Lung (tissue), 12 donors: Measurements from ENCODE around the gene MLST8. TPM values are rescaled to one million over a fixed set of nuclear protein-coding genes. Genes with fewer than 3 reads are reported as not detected.
"Not testable (repeated sequence)": the region's sequence is repeated elsewhere in the genome, so short reads cannot be mapped to it uniquely, and the experiment has no call there.

Experiments used
- ATAC-seq: fragments of 200-7000 bp; cut with Tn5 transposase; one replicate; pipeline ENCODE4 v1.9.1; 2020; ENCODE audit warnings: moderate number of reproducible peaks; ENCODE audit not compliant: insufficient read depth, low FRiP score
- DNase-seq, 3 donors: peaks; one replicate each; pipeline ENCODE4 v3.0.0-alpha.2; 2013 to 2017
- H3K27ac ChIP-seq, 2 donors: one replicate each; pipeline ENCODE4 v1.5.1; 2013; ENCODE audit warnings: mild to moderate bottlenecking in 2 of 2, moderate library complexity in 2 of 2, control low read depth in 1 of 2, inconsistent platforms in 1 of 2, low read depth in 1 of 2, low read length in 1 of 2
- H3K27me3 ChIP-seq, 3 donors: one replicate each; pipeline ENCODE4 v1.5.1; 2013; ENCODE audit warnings: low read length in 2 of 3; ENCODE audit not compliant: control insufficient read depth in 3 of 3, insufficient read depth in 3 of 3
- H3K36me3 ChIP-seq, 4 donors: one replicate each; pipeline ENCODE4 v1.5.1; 2013; ENCODE audit warnings: low read length in 4 of 4, mild to moderate bottlenecking in 1 of 4, moderate library complexity in 1 of 4; ENCODE audit not compliant: control insufficient read depth in 4 of 4, insufficient read depth in 4 of 4
- H3K4me1 ChIP-seq, 5 donors: one replicate each; pipeline ENCODE4 v1.5.1; 2013; ENCODE audit warnings: low read length in 5 of 5, mild to moderate bottlenecking in 2 of 5, moderate library complexity in 1 of 5; ENCODE audit not compliant: control insufficient read depth in 5 of 5, insufficient read depth in 5 of 5
- H3K4me3 ChIP-seq: one replicate; pipeline ENCODE4 v1.5.1; 2013; ENCODE audit warnings: mild to moderate bottlenecking, control low read depth, moderate library complexity
- H3K9ac ChIP-seq, 2 donors: one replicate each; pipeline ENCODE4 v1.5.1; 2013; ENCODE audit warnings: low read length in 2 of 2, control low read depth in 1 of 2; ENCODE audit not compliant: insufficient read depth in 1 of 2
- H3K9me3 ChIP-seq, 4 donors: one replicate each; pipeline ENCODE4 v1.5.1; 2013; ENCODE audit warnings: low read length in 3 of 4, mild to moderate bottlenecking in 1 of 4, moderate library complexity in 1 of 4; ENCODE audit not compliant: control insufficient read depth in 4 of 4, insufficient read depth in 3 of 4
- WGBS, 2 donors: extraction: QIAGEN DNeasy Blood & Tissue Kit; methylation state at CpG; one replicate each; pipeline ENCODE4 v1.1.7; 2013; 5-methylcytosine and 5-hydroxymethylcytosine counted together
- polyA plus RNA-seq, 2 donors: library from polyadenylated mRNA; stranded (reverse); fragments of 200-250 nt; gene quantifications; one replicate each; pipeline ENCODE4 v1.2.1, GENCODE V29; 2013
- total RNA-seq, 2 donors: library from RNA; depleted of rRNA in 1 of 2; stranded (reverse); fragments of >200 nt in 1 of 2; gene quantifications; one replicate each; pipeline ENCODE4 v1.2.1, GENCODE V29; 2014 to 2021
- TF ChIP-seq, protein P1 (sequence below): IDR thresholded peaks from 2 replicates; pipeline ENCODE4 v1.5.1; 2012; ENCODE audit warnings: mild to moderate bottlenecking; ENCODE audit errors: control extremely low read depth, extremely low read depth
- donor health status: control.
- donor health status: control.
- donor health status: Bipolar disorder and iron deficiency.
- donor health status: healthy.
- donor health status: DM: yes; HTN: yes; CAD: no.

Gene MLST8
- total and polyA plus RNA-seq, 4 donors, result 17.2 to 48.9 (median 41.2) TPM

DNA sequence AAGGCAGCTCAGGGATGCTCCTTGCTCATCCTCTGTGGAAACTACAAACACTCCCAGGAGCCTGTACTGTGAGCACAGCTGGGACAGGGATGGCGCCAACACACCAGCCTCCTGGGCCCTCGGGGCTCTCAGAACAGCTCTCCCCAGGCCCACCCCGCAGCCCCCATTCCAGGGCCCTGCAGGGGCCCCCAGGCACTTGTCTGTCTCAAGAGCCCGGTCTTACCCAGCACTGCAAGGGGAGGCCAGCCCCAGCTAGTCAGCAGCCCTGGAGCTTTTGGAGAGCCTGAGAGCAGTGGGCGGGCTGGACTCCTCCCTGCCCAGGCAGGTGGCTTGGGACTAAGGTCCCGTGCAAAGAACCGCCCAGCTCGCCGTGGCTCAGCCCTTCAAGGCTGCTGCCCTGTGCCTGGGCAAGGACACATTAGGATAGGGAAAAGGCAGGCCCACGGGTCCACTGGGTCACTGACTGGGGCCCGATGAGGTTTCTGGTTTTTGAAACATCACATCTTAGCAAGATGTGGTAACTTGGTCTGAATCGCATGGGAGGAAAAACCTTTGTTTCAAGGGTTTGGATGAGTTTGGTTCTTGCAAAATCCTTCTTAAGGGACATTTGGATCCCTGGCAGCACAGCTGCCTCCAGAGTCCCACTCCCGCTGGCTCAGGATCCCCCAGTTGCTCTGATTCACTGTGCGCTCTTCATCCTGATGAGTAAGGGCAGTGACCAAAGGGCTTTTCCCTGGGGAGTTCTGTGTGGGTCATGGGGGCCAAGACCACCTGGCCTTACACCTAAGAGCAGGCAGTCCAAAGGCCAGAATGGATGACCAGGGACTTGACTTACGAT, 33.8 kb downstream of the MLST8 start:
- no peak overlapping the region for H3K27ac ChIP-seq
- H3K27me3 ChIP-seq, result peaks cover 0 to 27% (median 4%) of the 10 kb centered on the region in 3 donors
- H3K36me3 ChIP-seq, result peaks cover 2 to 39% (median 18%) of the 10 kb centered on the region in 4 donors
- peaks cover 0 to 14% (median 7%) of the 10 kb centered on the region in 5 donors for H3K4me1 ChIP-seq
- no peak for ATAC-seq
- no peak overlapping the region for H3K9ac ChIP-seq
- DNase-seq, result no peak
- no peak overlapping the region for H3K4me3 ChIP-seq
- H3K9me3 ChIP-seq, result peaks cover 0 to 14% (median 0%) of the 10 kb centered on the region in 4 donors
- TF ChIP-seq, protein P1, sequence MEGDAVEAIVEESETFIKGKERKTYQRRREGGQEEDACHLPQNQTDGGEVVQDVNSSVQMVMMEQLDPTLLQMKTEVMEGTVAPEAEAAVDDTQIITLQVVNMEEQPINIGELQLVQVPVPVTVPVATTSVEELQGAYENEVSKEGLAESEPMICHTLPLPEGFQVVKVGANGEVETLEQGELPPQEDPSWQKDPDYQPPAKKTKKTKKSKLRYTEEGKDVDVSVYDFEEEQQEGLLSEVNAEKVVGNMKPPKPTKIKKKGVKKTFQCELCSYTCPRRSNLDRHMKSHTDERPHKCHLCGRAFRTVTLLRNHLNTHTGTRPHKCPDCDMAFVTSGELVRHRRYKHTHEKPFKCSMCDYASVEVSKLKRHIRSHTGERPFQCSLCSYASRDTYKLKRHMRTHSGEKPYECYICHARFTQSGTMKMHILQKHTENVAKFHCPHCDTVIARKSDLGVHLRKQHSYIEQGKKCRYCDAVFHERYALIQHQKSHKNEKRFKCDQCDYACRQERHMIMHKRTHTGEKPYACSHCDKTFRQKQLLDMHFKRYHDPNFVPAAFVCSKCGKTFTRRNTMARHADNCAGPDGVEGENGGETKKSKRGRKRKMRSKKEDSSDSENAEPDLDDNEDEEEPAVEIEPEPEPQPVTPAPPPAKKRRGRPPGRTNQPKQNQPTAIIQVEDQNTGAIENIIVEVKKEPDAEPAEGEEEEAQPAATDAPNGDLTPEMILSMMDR, result no peak
- 79 to 85% methylated on average over 15 of the region's 15 CpGs for WGBS, 2 donors

DNA sequence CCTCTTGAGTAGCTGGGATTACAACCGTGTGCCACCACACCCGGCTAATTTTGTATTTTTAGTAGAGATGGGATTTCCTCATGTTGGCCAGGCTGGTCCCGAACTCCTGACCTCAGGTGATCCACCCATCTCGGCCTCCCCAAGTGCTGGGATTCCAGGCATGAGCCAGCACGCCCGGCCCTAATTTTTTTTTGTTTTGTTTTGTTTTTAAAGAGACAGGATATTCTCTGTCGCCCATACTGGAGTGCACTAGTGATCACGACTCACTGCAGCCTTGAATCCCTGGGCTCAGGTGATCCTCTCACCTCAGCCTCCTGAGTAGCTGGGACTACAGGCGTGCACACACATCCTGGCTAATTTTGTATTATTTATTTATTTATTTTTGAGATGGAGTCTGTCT, 35.1 kb downstream of the MLST8 start:
- not testable (repeated sequence) for H3K9me3 ChIP-seq, DNase-seq, ATAC-seq, H3K9ac ChIP-seq, H3K27ac ChIP-seq, H3K4me3 ChIP-seq
- peaks cover 0 to 14% (median 7%) of the 10 kb centered on the region in 5 donors for H3K4me1 ChIP-seq
- peaks cover 0 to 23% (median 4%) of the 10 kb centered on the region in 3 donors for H3K27me3 ChIP-seq
- 86 to 91% methylated on average over 9 of the region's 9 CpGs for WGBS, 2 donors
- H3K36me3 ChIP-seq, result peaks cover 2 to 39% (median 18%) of the 10 kb centered on the region in 4 donors

DNA sequence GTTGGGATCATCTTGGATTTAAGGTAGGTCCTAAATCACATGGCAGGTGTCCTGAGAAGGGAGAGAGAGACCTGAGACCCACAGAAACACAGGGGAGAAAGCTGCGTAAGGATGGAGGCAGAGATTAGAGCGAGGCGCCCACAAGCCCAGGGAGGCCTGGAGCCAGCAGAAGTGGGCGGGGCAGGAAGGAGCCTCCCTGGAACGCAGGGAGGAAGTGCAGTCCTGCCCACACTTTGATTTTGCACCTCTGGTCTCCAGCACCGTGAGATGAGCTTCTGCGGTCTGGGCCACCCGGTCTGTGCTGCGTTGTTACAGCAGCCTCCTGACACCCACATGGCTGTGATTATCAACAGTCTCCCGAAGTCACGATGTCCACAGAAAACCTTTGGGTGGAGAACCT, 37.3 kb downstream of the MLST8 start:
- Histone ChIP-seq H3K9me3 (no peaks in the 10 kb centered on the region), H3K27me3 (peaks cover 0 to 4% (median 0%) of the 10 kb centered on the region in 3 donors), H3K4me1 (peaks cover 0 to 2% (median 0%) of the 10 kb centered on the region in 5 donors), H3K4me3 (no peak overlapping the region), H3K36me3 (peaks cover 6 to 44% (median 22%) of the 10 kb centered on the region in 4 donors), H3K9ac (no peak overlapping the region), H3K27ac (no peak overlapping the region)
- no peak for DNase-seq
- ATAC-seq, result no peak
- TF ChIP-seq, protein P1, result no peak
- 74 to 86% methylated on average over 9 to 11 of the region's 11 CpGs for WGBS, 2 donors

DNA sequence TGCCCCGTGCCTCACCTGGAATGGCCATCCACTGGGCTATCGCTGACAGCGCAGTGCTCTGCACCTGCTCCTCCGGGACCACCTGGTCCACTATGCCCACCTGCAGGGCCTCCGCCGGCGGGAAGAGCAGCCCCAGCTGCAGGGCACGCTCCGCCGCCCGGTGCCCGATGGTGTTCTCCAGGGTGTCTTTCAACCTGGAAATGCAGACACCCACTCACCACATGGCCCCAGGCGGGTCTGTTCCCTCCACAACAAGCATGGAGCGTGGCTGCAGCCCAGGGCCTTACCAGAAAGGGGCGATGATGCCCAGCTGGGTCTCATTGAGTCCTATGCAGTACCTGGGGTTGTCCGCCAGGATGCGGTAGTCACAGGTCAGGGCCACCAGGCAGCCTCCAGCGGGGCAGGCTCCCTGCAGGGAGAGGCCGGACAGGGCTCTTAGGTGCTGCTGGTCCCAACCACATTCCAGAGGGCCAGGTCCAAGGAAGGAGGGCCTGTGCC, 37.8 kb downstream of the MLST8 start:
- DNase-seq (no peak), ATAC-seq (no peak)
- Histone ChIP-seq H3K4me1 (peaks cover 0 to 2% (median 0%) of the 10 kb centered on the region in 5 donors), H3K36me3 (peaks cover 6 to 44% (median 22%) of the 10 kb centered on the region in 4 donors), H3K27ac (no peak overlapping the region), H3K9me3 (no peaks in the 10 kb centered on the region), H3K4me3 (no peak overlapping the region), H3K27me3 (no peaks in the 10 kb centered on the region), H3K9ac (no peak overlapping the region)
- TF ChIP-seq, protein P1, result no peak
- WGBS, 2 donors, result 97 to 98% methylated on average over 19 of the region's 19 CpGs
